Adipocyte (in vitro differentiated cells): Measurements from ENCODE around the gene RANBP17.

Experiments used
- DNase-seq: peaks from one replicate; pipeline ENCODE4 v3.0.0-alpha.2; 2015; ENCODE audit warnings: low read depth
- H3K27me3 ChIP-seq: replicated peaks from 2 replicates; pipeline ENCODE4 v1.7.0; 2013; ENCODE audit warnings: mild to moderate bottlenecking, low read length, moderate library complexity; ENCODE audit not compliant: control insufficient read depth, insufficient read depth
- H3K36me3 ChIP-seq: 2 replicates; pipeline ENCODE4 v1.7.0; 2013; ENCODE audit warnings: low read length, mild to moderate bottlenecking, moderate library complexity; ENCODE audit not compliant: control insufficient read depth, insufficient read depth, severe bottlenecking
- H3K4me1 ChIP-seq: 2 replicates; pipeline ENCODE4 v1.7.0; 2013; ENCODE audit warnings: mild to moderate bottlenecking, low read length, moderate library complexity; ENCODE audit not compliant: control insufficient read depth, insufficient read depth
- H3K4me3 ChIP-seq: 2 replicates; pipeline ENCODE4 v1.7.0; 2013; ENCODE audit warnings: mild to moderate bottlenecking, low read length, moderate library complexity
- H3K9ac ChIP-seq: 2 replicates; pipeline ENCODE4 v1.7.0; 2013; ENCODE audit warnings: mild to moderate bottlenecking, low read length, moderate library complexity
- H3K9me3 ChIP-seq: 2 replicates; pipeline ENCODE4 v1.7.0; 2013; ENCODE audit warnings: mild to moderate bottlenecking, low read length, moderate library complexity; ENCODE audit not compliant: control insufficient read depth

RANBP17 gene

GRCh38 chr5:171127314-171127713 is 265.5 kb downstream of the RANBP17 start:
- H3K36me3 ChIP-seq, result no peaks in the 10 kb centered on the region
- no peaks in the 10 kb centered on the region for H3K4me1 ChIP-seq
- no peaks in the 10 kb centered on the region for H3K9me3 ChIP-seq
- peak; percentile 14 for DNase-seq
- no peaks in the 10 kb centered on the region for H3K27me3 ChIP-seq
- H3K9ac ChIP-seq, result no peak overlapping the region
- H3K4me3 ChIP-seq, result no peak overlapping the region

GRCh38 chr5:171128136-171128535 is 266.3 kb downstream of the RANBP17 start:
- no peak overlapping the region for H3K4me3 ChIP-seq
- H3K36me3 ChIP-seq, result no peaks in the 10 kb centered on the region
- no peak overlapping the region for H3K9ac ChIP-seq
- H3K4me1 ChIP-seq, result no peaks in the 10 kb centered on the region
- no peak for DNase-seq
- no peaks in the 10 kb centered on the region for H3K9me3 ChIP-seq
- no peaks in the 10 kb centered on the region for H3K27me3 ChIP-seq

- Histone ChIP-seq H3K4me3 (no peak overlapping the region), H3K4me1 (no peaks in the 10 kb centered on the region), H3K27me3 (no peaks in the 10 kb centered on the region), H3K9ac (no peak overlapping the region), H3K36me3 (no peaks in the 10 kb centered on the region), H3K9me3 (no peaks in the 10 kb centered on the region)
- DNase-seq, result no peak
Measured at GRCh38 chr5:171129308-171129707, 267.5 kb downstream of the RANBP17 start.

GRCh38 chr5:171131497-171131896 is 269.7 kb downstream of the RANBP17 start:
- Histone ChIP-seq H3K4me3 (no peak overlapping the region), H3K9ac (no peak overlapping the region), H3K4me1 (no peaks in the 10 kb centered on the region), H3K36me3 (no peaks in the 10 kb centered on the region), H3K9me3 (no peaks in the 10 kb centered on the region), H3K27me3 (no peaks in the 10 kb centered on the region)
- no peak for DNase-seq

- peak; percentile 54 for DNase-seq
- no peak overlapping the region for H3K4me3 ChIP-seq
- H3K4me1 ChIP-seq, result no peaks in the 10 kb centered on the region
- no peaks in the 10 kb centered on the region for H3K9me3 ChIP-seq
- H3K36me3 ChIP-seq, result no peaks in the 10 kb centered on the region
- H3K9ac ChIP-seq, result no peak overlapping the region
- no peaks in the 10 kb centered on the region for H3K27me3 ChIP-seq
Measured at GRCh38 chr5:171137768-171138525, 276.1 kb downstream of the RANBP17 start.

- no peak for DNase-seq
- Histone ChIP-seq H3K27me3 (no peaks in the 10 kb centered on the region), H3K4me1 (no peaks in the 10 kb centered on the region), H3K4me3 (no peak overlapping the region), H3K9ac (no peak overlapping the region), H3K9me3 (no peaks in the 10 kb centered on the region), H3K36me3 (no peaks in the 10 kb centered on the region)
Measured at GRCh38 chr5:171139227-171139626, 277.4 kb downstream of the RANBP17 start.

GRCh38 chr5:171142617-171143016 is 280.8 kb downstream of the RANBP17 start:
- no peaks in the 10 kb centered on the region for H3K4me1 ChIP-seq
- H3K27me3 ChIP-seq, result no peaks in the 10 kb centered on the region
- no peaks in the 10 kb centered on the region for H3K9me3 ChIP-seq
- no peak overlapping the region for H3K9ac ChIP-seq
- no peak overlapping the region for H3K4me3 ChIP-seq
- no peak for DNase-seq
- no peaks in the 10 kb centered on the region for H3K36me3 ChIP-seq

- DNase-seq, result no peak
- H3K4me3 ChIP-seq, result no peak overlapping the region
- no peak overlapping the region for H3K9ac ChIP-seq
- H3K27me3 ChIP-seq, result no peaks in the 10 kb centered on the region
- H3K4me1 ChIP-seq, result no peaks in the 10 kb centered on the region
- no peaks in the 10 kb centered on the region for H3K36me3 ChIP-seq
- no peaks in the 10 kb centered on the region for H3K9me3 ChIP-seq
Measured at GRCh38 chr5:171143171-171143570, 281.4 kb downstream of the RANBP17 start.

- Histone ChIP-seq H3K4me3 (no peak overlapping the region), H3K4me1 (no peaks in the 10 kb centered on the region), H3K36me3 (no peaks in the 10 kb centered on the region), H3K27me3 (no peaks in the 10 kb centered on the region), H3K9ac (no peak overlapping the region), H3K9me3 (no peaks in the 10 kb centered on the region)
- DNase-seq, result no peak
Measured at GRCh38 chr5:171143926-171144325, 282.1 kb downstream of the RANBP17 start.

- Histone ChIP-seq H3K9ac (no peak overlapping the region), H3K9me3 (no peaks in the 10 kb centered on the region), H3K36me3 (no peaks in the 10 kb centered on the region), H3K27me3 (no peaks in the 10 kb centered on the region), H3K4me3 (no peak overlapping the region), H3K4me1 (no peaks in the 10 kb centered on the region)
- DNase-seq, result no peak
Measured at GRCh38 chr5:171149333-171149732, 287.5 kb downstream of the RANBP17 start.

GRCh38 chr5:171149772-171150171 is 288.0 kb downstream of the RANBP17 start:
- Histone ChIP-seq H3K9ac (no peak overlapping the region), H3K4me3 (no peak overlapping the region), H3K9me3 (no peaks in the 10 kb centered on the region), H3K27me3 (no peaks in the 10 kb centered on the region), H3K36me3 (no peaks in the 10 kb centered on the region), H3K4me1 (no peaks in the 10 kb centered on the region)
- no peak for DNase-seq

- H3K27me3 ChIP-seq, result no peaks in the 10 kb centered on the region
- peak; percentile 37 for DNase-seq
- H3K36me3 ChIP-seq, result no peaks in the 10 kb centered on the region
- no peaks in the 10 kb centered on the region for H3K9me3 ChIP-seq
- H3K4me1 ChIP-seq, result peaks cover 5% of the 10 kb centered on the region
- H3K4me3 ChIP-seq, result no peak overlapping the region
- no peak overlapping the region for H3K9ac ChIP-seq
Measured at GRCh38 chr5:171152382-171152781, 290.6 kb downstream of the RANBP17 start.
